ENCODE results near the gene OXCT1.
"Not testable (repeated sequence)": the region's sequence is repeated elsewhere in the genome, so short reads cannot be mapped to it uniquely, and the experiment has no call there.

OXCT1 gene

GRCh38 chr5:41874512-41875060 is 4.4 kb upstream of the OXCT1 start:
- no peak for DNase-seq (ENCODE audit: low read depth in 1 of 2, low spot score in 1 of 2)

GRCh38 chr5:41871852-41872251 is 1.6 kb upstream of the OXCT1 start:
- no peak for DNase-seq (ENCODE audit: low read depth in 1 of 2, low spot score in 1 of 2)

GRCh38 chr5:41870627-41871048 is 413 bp upstream of the OXCT1 start:
- no peak for DNase-seq (ENCODE audit: low read depth in 1 of 2, low spot score in 1 of 2)

GRCh38 chr5:41869151-41869723 is 988 bp downstream of the OXCT1 start:
- no peak for DNase-seq (ENCODE audit: low read depth in 1 of 2, low spot score in 1 of 2)

- DNase-seq (ENCODE audit: low read depth in 1 of 2, low spot score in 1 of 2) = no peak
These were observed 6.2 kb downstream of the OXCT1 start for GRCh38 chr5:41863871-41864486.

GRCh38 chr5:41858890-41859289 is 11.3 kb downstream of the OXCT1 start:
- DNase-seq (ENCODE audit: low read depth in 1 of 2, low spot score in 1 of 2) = no peak

- no peak for DNase-seq (ENCODE audit: low read depth in 1 of 2, low spot score in 1 of 2)
These were observed 12.2 kb downstream of the OXCT1 start for GRCh38 chr5:41857989-41858388.

GRCh38 chr5:41856644-41857491 is 13.4 kb downstream of the OXCT1 start:
- DNase-seq (ENCODE audit: low read depth in 1 of 2, low spot score in 1 of 2) = peak in 1 of 2 donors; percentile 55

- DNase-seq (ENCODE audit: low read depth in 1 of 2, low spot score in 1 of 2) = no peak
These were observed 17.9 kb downstream of the OXCT1 start for GRCh38 chr5:41852293-41852692.

- no peak for DNase-seq (ENCODE audit: low read depth in 1 of 2, low spot score in 1 of 2)
These were observed 19.1 kb downstream of the OXCT1 start for GRCh38 chr5:41851116-41851515.

- no peak for DNase-seq (ENCODE audit: low read depth in 1 of 2, low spot score in 1 of 2)
These were observed 21.2 kb downstream of the OXCT1 start for GRCh38 chr5:41848983-41849382.

GRCh38 chr5:41845751-41846150 is 24.5 kb downstream of the OXCT1 start:
- not testable (repeated sequence) for DNase-seq (ENCODE audit: low read depth in 1 of 2, low spot score in 1 of 2)

GRCh38 chr5:41844502-41844901 is 25.7 kb downstream of the OXCT1 start:
- DNase-seq (ENCODE audit: low read depth in 1 of 2, low spot score in 1 of 2) = no peak

- peak in 1 of 2 donors; percentile 22 for DNase-seq (ENCODE audit: low read depth in 1 of 2, low spot score in 1 of 2)
These were observed 26.5 kb downstream of the OXCT1 start for GRCh38 chr5:41843456-41844370.

GRCh38 chr5:41842777-41843176 is 27.4 kb downstream of the OXCT1 start:
- DNase-seq (ENCODE audit: low read depth in 1 of 2, low spot score in 1 of 2) = no peak

GRCh38 chr5:41841325-41841724 is 28.9 kb downstream of the OXCT1 start:
- no peak for DNase-seq (ENCODE audit: low read depth in 1 of 2, low spot score in 1 of 2)

- no peak for DNase-seq (ENCODE audit: low read depth in 1 of 2, low spot score in 1 of 2)
These were observed 30.0 kb downstream of the OXCT1 start for GRCh38 chr5:41840251-41840650.

GRCh38 chr5:41837793-41838192 is 32.4 kb downstream of the OXCT1 start:
- DNase-seq (ENCODE audit: low read depth in 1 of 2, low spot score in 1 of 2) = no peak

- no peak for DNase-seq (ENCODE audit: low read depth in 1 of 2, low spot score in 1 of 2)
These were observed 34.6 kb downstream of the OXCT1 start for GRCh38 chr5:41835645-41836044.

- DNase-seq (ENCODE audit: low read depth in 1 of 2, low spot score in 1 of 2) = no peak
These were observed 35.7 kb downstream of the OXCT1 start for GRCh38 chr5:41834506-41834905.

GRCh38 chr5:41832430-41832829 is 37.8 kb downstream of the OXCT1 start:
- no peak for DNase-seq (ENCODE audit: low read depth in 1 of 2, low spot score in 1 of 2)
